GM23338 (cell line): ENCODE data around the gene HSPA2.

Experiments
- CREB1 ChIP-seq: fragments of 250-450 bp; sonication (Bioruptor Pico); IDR thresholded peaks from 2 replicates; pipeline ENCODE4 v1.5.0; 2020; ENCODE audit warnings: low read depth, mild to moderate bottlenecking, moderate library complexity
- EZH2 ChIP-seq: fragments of 200-600 bp; sonication (generic); IDR thresholded peaks from one replicate; pipeline ENCODE4 v1.8.0; 2017; ENCODE audit warnings: antibody characterized with exemption, mild to moderate bottlenecking, low read depth; ENCODE audit not compliant: unreplicated experiment
- EZH2phosphoT487 ChIP-seq: fragments of 200-600 bp; sonication (generic); IDR thresholded peaks from one replicate; pipeline ENCODE4 v1.8.1; 2018; ENCODE audit warnings: antibody characterized with exemption; ENCODE audit not compliant: unreplicated experiment
- POLR2AphosphoS5 ChIP-seq: IDR thresholded peaks from 2 replicates; pipeline ENCODE4 v1.6.1; 2016; ENCODE audit warnings: antibody characterized with exemption, low read depth
- ZNF114 ChIP-seq: fragments of 250-450 bp; sonication (Bioruptor Pico); IDR thresholded peaks from 2 replicates; pipeline ENCODE4 v1.5.0; 2020; ENCODE audit warnings: mild to moderate bottlenecking, moderate library complexity
- ZNF331 ChIP-seq: fragments of 250-450 bp; sonication (Bioruptor Pico); IDR thresholded peaks from 2 replicates; pipeline ENCODE4 v1.5.0; 2020; ENCODE audit warnings: low read depth, mild to moderate bottlenecking, moderate library complexity
- TF ChIP-seq, protein P1 (sequence below), 2 experiments: fragments of 200-600 bp in 1 of 2; sonication (generic) in 1 of 2; conservative IDR thresholded peaks; 2 replicates each; pipeline versions ENCODE4 v1.5.1 to v1.6.1; 2016 to 2017; ENCODE audit warnings: antibody characterized with exemption in 2 of 2, low read depth in 2 of 2, mild to moderate bottlenecking in 2 of 2, moderate library complexity in 1 of 2
- TF ChIP-seq, protein P2 (sequence below): fragments of 250-450 bp; sonication (Bioruptor Pico); IDR thresholded peaks from 2 replicates; pipeline ENCODE4 v1.5.0; 2020; ENCODE audit warnings: mild to moderate bottlenecking, moderate library complexity
- TF ChIP-seq, protein P3 (sequence below): IDR thresholded peaks from one replicate; pipeline ENCODE4 v1.6.1; 2018; ENCODE audit warnings: antibody characterized with exemption; ENCODE audit not compliant: unreplicated experiment

DNA sequence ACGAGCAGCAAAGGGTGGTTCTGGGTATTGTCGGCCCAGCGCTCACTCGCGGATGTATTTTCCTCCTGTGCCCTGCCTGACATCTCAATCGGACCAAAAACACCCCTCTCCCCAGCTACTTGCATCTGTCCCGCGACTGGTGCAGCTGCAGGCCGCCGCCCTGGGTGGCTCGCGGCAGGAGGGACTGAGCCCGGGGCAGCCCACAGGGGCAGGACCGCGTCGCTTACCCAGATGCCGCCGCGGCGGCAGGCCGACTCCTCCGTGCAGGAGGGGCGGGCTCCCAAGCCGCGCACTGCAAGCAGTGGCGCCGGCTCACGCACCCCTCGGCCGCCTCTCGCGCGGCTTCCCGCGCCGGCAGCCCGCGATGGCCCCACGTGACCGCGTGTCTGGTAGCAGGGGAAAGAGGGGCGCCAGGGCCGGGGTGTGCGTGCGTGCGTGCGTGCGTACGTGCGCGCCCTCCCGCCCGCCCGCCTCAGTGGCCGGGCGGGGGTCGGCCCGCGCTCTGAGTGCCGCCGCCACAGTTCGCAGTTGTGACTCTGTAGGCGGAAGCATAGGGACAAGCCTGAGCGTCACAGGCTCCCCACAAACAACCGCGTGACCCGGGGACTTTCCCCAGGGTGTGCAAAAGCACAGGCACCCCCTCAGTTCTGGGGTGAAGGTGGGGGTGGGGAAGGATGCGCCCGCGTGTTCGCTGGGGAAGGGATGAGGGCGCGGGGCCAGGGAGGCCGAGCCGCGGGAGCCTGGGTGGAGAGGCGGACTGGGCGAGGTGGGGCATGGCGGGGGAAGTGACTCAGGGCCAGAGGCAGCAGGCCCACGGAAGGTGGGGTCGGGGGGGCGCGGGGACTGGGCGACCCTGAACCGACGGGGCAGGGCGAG is 36.9 kb upstream of the HSPA2 start, which contains the start of gene ZBTB25:
- TF ChIP-seq, protein P1, sequence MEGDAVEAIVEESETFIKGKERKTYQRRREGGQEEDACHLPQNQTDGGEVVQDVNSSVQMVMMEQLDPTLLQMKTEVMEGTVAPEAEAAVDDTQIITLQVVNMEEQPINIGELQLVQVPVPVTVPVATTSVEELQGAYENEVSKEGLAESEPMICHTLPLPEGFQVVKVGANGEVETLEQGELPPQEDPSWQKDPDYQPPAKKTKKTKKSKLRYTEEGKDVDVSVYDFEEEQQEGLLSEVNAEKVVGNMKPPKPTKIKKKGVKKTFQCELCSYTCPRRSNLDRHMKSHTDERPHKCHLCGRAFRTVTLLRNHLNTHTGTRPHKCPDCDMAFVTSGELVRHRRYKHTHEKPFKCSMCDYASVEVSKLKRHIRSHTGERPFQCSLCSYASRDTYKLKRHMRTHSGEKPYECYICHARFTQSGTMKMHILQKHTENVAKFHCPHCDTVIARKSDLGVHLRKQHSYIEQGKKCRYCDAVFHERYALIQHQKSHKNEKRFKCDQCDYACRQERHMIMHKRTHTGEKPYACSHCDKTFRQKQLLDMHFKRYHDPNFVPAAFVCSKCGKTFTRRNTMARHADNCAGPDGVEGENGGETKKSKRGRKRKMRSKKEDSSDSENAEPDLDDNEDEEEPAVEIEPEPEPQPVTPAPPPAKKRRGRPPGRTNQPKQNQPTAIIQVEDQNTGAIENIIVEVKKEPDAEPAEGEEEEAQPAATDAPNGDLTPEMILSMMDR (conservative IDR thresholded peaks at IDR 0.05; ENCODE audit: low read depth in 2 of 2): no peak
- TF ChIP-seq POLR2AphosphoS5 (peak; percentile 74), EZH2phosphoT487 (no peak), ZNF331 (CRISPR knock-in tag) (no peak), EZH2 (no peak), CREB1 (CRISPR knock-in tag) (no peak), ZNF114 (no peak)
- TF ChIP-seq, protein P2, sequence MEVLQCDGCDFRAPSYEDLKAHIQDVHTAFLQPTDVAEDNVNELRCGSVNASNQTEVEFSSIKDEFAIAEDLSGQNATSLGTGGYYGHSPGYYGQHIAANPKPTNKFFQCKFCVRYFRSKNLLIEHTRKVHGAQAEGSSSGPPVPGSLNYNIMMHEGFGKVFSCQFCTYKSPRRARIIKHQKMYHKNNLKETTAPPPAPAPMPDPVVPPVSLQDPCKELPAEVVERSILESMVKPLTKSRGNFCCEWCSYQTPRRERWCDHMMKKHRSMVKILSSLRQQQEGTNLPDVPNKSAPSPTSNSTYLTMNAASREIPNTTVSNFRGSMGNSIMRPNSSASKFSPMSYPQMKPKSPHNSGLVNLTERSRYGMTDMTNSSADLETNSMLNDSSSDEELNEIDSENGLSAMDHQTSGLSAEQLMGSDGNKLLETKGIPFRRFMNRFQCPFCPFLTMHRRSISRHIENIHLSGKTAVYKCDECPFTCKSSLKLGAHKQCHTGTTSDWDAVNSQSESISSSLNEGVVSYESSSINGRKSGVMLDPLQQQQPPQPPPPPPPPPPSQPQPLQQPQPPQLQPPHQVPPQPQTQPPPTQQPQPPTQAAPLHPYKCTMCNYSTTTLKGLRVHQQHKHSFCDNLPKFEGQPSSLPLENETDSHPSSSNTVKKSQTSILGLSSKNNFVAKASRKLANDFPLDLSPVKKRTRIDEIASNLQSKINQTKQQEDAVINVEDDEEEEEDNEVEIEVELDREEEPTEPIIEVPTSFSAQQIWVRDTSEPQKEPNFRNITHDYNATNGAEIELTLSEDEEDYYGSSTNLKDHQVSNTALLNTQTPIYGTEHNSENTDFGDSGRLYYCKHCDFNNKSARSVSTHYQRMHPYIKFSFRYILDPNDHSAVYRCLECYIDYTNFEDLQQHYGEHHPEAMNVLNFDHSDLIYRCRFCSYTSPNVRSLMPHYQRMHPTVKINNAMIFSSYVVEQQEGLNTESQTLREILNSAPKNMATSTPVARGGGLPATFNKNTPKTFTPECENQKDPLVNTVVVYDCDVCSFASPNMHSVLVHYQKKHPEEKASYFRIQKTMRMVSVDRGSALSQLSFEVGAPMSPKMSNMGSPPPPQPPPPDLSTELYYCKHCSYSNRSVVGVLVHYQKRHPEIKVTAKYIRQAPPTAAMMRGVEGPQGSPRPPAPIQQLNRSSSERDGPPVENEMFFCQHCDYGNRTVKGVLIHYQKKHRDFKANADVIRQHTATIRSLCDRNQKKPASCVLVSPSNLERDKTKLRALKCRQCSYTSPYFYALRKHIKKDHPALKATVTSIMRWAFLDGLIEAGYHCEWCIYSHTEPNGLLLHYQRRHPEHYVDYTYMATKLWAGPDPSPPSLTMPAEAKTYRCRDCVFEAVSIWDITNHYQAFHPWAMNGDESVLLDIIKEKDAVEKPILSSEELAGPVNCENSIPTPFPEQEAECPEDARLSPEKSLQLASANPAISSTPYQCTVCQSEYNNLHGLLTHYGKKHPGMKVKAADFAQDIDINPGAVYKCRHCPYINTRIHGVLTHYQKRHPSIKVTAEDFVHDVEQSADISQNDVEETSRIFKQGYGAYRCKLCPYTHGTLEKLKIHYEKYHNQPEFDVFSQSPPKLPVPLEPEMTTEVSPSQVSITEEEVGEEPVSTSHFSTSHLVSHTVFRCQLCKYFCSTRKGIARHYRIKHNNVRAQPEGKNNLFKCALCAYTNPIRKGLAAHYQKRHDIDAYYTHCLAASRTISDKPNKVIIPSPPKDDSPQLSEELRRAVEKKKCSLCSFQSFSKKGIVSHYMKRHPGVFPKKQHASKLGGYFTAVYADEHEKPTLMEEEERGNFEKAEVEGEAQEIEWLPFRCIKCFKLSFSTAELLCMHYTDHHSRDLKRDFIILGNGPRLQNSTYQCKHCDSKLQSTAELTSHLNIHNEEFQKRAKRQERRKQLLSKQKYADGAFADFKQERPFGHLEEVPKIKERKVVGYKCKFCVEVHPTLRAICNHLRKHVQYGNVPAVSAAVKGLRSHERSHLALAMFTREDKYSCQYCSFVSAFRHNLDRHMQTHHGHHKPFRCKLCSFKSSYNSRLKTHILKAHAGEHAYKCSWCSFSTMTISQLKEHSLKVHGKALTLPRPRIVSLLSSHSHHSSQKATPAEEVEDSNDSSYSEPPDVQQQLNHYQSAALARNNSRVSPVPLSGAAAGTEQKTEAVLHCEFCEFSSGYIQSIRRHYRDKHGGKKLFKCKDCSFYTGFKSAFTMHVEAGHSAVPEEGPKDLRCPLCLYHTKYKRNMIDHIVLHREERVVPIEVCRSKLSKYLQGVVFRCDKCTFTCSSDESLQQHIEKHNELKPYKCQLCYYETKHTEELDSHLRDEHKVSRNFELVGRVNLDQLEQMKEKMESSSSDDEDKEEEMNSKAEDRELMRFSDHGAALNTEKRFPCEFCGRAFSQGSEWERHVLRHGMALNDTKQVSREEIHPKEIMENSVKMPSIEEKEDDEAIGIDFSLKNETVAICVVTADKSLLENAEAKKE: no peak
- TF ChIP-seq, protein P3, sequence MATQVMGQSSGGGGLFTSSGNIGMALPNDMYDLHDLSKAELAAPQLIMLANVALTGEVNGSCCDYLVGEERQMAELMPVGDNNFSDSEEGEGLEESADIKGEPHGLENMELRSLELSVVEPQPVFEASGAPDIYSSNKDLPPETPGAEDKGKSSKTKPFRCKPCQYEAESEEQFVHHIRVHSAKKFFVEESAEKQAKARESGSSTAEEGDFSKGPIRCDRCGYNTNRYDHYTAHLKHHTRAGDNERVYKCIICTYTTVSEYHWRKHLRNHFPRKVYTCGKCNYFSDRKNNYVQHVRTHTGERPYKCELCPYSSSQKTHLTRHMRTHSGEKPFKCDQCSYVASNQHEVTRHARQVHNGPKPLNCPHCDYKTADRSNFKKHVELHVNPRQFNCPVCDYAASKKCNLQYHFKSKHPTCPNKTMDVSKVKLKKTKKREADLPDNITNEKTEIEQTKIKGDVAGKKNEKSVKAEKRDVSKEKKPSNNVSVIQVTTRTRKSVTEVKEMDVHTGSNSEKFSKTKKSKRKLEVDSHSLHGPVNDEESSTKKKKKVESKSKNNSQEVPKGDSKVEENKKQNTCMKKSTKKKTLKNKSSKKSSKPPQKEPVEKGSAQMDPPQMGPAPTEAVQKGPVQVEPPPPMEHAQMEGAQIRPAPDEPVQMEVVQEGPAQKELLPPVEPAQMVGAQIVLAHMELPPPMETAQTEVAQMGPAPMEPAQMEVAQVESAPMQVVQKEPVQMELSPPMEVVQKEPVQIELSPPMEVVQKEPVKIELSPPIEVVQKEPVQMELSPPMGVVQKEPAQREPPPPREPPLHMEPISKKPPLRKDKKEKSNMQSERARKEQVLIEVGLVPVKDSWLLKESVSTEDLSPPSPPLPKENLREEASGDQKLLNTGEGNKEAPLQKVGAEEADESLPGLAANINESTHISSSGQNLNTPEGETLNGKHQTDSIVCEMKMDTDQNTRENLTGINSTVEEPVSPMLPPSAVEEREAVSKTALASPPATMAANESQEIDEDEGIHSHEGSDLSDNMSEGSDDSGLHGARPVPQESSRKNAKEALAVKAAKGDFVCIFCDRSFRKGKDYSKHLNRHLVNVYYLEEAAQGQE: no peak
